VCaP (cell line): ENCODE data around the gene CD302.

ENCODE experiments used
- H3K27ac ChIP-seq: fragments of 450-650 bp; 2 replicates; pipeline ENCODE4 v1.5.1; 2017
- TF ChIP-seq, protein P1 (sequence below): fragments of 450-650 bp; conservative IDR thresholded peaks from 2 replicates; pipeline ENCODE4 v1.5.1; 2017; ENCODE audit warnings: mild to moderate bottlenecking, moderate library complexity

The CD302 gene

GRCh38 chr2:159775021-159775420 is 23.0 kb downstream of the CD302 start:
- no peak overlapping the region for H3K27ac ChIP-seq
- TF ChIP-seq, protein P1, sequence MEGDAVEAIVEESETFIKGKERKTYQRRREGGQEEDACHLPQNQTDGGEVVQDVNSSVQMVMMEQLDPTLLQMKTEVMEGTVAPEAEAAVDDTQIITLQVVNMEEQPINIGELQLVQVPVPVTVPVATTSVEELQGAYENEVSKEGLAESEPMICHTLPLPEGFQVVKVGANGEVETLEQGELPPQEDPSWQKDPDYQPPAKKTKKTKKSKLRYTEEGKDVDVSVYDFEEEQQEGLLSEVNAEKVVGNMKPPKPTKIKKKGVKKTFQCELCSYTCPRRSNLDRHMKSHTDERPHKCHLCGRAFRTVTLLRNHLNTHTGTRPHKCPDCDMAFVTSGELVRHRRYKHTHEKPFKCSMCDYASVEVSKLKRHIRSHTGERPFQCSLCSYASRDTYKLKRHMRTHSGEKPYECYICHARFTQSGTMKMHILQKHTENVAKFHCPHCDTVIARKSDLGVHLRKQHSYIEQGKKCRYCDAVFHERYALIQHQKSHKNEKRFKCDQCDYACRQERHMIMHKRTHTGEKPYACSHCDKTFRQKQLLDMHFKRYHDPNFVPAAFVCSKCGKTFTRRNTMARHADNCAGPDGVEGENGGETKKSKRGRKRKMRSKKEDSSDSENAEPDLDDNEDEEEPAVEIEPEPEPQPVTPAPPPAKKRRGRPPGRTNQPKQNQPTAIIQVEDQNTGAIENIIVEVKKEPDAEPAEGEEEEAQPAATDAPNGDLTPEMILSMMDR = no peak

DNA sequence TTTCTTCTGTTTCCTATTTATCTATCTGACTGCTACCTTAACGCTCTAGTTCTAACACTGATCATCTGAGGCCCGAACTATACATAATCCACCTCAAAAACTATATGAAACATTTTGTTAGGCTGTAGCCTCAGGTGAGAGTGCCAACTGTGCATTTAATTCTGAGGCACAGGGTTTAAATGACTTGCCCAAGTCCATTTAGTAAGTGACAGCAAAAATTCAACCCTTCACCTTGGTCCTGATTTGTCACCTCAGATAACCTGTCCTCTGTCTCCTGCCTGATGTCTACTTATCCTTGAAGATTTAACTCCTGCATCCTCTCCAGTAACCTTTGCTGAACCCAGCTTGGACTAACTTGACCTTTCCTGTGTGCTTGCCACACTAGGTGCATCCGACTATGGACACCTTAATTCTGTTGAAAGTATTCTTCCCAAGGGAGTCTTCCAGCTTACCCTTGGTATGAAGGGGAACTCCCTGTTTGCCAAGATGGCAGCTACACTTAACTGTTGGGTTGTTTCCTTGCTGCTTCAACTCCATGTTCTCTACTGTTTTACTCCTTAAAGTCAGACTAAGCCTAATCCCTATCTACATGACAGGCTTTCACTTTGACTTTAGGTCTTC is 23.5 kb downstream of the CD302 start:
- H3K27ac ChIP-seq = no peak overlapping the region

DNA sequence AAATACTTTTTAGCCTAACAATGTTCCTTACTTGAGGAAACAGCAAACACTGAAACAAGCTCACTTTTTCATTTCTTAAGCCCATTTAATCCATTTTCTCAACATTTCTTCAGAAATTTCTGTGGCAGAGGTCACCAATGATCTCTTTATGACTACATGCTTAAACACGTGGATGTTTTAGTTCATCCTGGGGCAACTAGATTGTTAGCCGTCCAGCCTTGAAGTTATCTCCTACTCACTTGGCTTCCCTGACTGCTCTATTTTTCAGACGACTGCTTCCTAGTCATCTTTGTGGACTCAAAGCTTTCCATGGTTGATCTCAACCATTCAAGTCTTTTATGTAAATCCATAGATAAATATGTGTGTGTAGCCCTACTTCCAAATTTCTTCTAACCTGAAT is 24.1 kb downstream of the CD302 start:
- TF ChIP-seq, protein P1 = no peak

More for the DNA sequence above, 23.5 kb downstream of the CD302 start:
- TF ChIP-seq, protein P1 = no peak

GRCh38 chr2:159773426-159773825 is 24.6 kb downstream of the CD302 start:
- TF ChIP-seq, protein P1 = no peak
- no peak overlapping the region for H3K27ac ChIP-seq

More for the DNA sequence above, 24.1 kb downstream of the CD302 start:
- H3K27ac ChIP-seq = no peak overlapping the region

- H3K27ac ChIP-seq = no peak overlapping the region
- TF ChIP-seq, protein P1 = no peak
Measured at GRCh38 chr2:159769147-159769546, 28.9 kb downstream of the CD302 start.

- TF ChIP-seq, protein P1 = no peak
- no peak overlapping the region for H3K27ac ChIP-seq
Measured at GRCh38 chr2:159762075-159762474, 35.9 kb downstream of the CD302 start.

DNA sequence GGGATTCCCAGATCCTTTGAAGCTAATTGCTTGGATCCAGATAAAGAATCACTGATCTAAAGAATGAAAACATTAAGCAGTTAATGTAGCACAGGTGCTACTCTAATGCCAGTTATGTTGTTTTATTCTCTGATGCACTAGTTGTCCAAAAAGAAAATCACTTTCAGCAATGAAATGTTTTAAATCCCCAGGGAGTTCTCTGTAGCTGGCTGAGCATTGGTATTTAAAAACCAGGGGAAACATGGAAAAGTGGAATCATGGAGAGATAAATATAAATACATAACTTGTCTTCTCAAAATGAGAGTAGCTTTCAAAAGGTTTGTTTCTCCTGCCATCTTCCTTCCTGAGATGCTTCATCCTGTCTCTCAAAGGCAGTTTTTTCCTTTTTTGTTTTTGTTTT is 37.7 kb downstream of the CD302 start:
- TF ChIP-seq, protein P1 = no peak
- peak overlapping the region; percentile 29; the same call in 1 of the 2 replicates for H3K27ac ChIP-seq
